ENCODE data around the gene CREG1. TPM values are rescaled to one million over a fixed set of nuclear protein-coding genes. Genes with fewer than 3 reads are reported as not detected.

CREG1 gene
- total RNA-seq, 2 experiments from 2014 or later, result 9.8 to 11.2 TPM

DNA sequence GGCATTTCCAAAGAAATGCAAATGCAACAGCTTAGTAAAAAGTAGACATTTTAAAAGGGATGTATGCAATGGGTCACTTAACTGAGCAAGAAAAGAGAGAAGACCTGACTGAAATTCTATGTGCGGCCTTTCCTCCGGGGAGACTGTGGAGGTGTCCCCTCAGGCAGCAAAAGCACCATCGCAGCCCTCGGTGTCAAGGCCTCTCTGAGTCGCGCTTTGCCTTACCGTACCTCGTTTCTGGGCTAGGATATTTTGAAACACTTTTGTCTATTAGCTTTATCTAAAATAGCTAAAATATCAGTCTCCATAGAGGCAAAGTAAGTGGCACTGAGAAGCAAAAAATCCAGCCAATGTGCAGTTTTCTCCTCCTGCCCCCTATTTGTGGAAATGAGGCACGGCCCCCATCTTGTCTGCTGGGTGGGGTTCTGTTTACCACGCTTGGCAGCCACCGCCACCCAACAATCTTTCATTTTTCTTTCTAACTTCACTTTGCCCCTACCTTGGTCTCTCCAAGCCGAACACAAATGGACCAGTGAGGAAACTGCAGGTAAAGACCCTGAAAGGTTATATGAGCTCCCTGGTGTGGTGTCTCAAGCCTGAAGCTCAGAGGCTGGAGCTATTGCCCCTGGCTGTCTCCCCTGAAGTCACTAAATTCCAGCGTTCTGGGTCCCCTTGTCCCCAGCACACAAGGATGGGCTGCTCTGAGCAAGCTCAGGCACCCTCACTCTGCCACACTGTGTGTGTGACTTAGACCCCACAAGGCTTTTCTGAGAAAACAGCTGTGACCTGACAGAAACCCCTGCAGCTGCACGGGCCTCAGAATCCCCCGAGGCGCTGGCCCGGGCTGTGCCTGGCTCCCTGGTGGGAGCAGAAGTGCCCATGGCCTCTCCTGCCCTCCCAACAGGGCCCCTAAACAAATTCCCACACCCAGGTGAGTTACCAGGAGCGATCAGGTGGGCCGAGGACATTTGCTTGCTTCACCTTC lies 36.9 kb downstream of the CREG1 start:
- Mint-ChIP-seq H3K27me3 (no peaks in the 10 kb centered on the region), H3K4me3 (peak overlapping the region; percentile 96), H3K4me1 (peaks cover 38% of the 10 kb centered on the region), H3K27ac (peak overlapping the region; percentile 98), H3K36me3 (peaks cover 36% of the 10 kb centered on the region), H3K9me3 (no peaks in the 10 kb centered on the region)
- POLR2A ChIA-PET, result interaction anchor here (0.5 to 6.1 kb wide), 17 partner anchors 11 to 297 kb away, joined by 3 to 66 read pairs (median 16); partner anchors contain the start of genes CREG1 and POU2F1
- DNase-seq, result peak; percentile 60
- peak; percentile 25 for ATAC-seq (ENCODE audit: low read depth)

DNA sequence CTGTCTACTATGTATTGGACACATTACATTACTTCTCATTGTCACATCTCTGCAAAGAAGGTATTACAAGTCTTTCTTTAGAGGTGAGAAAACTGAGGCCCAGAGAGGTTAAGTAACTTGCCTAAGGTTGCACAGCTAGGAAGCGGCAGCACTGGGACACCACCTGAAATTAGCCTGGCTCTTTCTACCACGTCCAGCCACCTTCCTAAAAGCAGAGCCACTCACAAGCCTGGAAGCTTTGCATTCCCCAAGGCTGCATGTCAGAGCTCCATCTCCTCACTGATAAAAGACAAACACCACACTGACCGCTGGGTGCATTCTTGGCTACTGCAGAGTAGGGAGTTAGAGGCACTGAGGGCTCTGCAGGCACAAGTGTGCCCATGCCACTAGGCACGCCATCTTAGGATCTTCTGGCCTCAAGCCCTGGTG lies 37.7 kb downstream of the CREG1 start:
- peak overlapping the region; percentile 98 for H3K27ac Mint-ChIP-seq
- no peaks in the 10 kb centered on the region for H3K9me3 Mint-ChIP-seq
- ATAC-seq (ENCODE audit: low read depth) (no peak), DNase-seq (no peak)
- POLR2A ChIA-PET, result interaction anchor here (0.8 to 6.1 kb wide), 14 partner anchors 11 to 296 kb away, joined by 3 to 66 read pairs (median 18); partner anchors contain the start of genes CREG1 and POU2F1
- H3K4me3 Mint-ChIP-seq, result peak overlapping the region; percentile 96
- H3K27me3 Mint-ChIP-seq, result no peaks in the 10 kb centered on the region
- H3K36me3 Mint-ChIP-seq, result peaks cover 40% of the 10 kb centered on the region
- peaks cover 44% of the 10 kb centered on the region for H3K4me1 Mint-ChIP-seq

DNA sequence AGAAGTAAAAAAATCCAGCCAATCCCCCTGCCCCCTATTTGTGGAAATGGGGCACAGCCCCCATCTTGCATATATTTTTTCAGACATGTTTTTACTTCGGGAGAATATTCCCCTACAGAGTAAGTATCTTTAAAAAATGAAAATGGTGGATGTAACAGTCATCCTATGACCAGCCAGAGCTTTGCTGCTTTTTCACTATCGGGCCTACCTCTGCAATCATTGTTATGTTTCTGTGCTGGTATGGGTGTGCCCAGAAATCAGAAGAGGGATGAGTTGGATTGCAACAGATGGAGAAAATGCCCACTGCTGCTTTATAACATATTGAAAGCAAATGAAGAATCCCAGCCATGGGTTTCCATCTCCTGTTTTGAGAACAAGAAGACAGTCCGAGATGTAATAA lies 38.1 kb downstream of the CREG1 start:
- Mint-ChIP-seq H3K27me3 (no peaks in the 10 kb centered on the region), H3K9me3 (no peaks in the 10 kb centered on the region), H3K27ac (peak overlapping the region; percentile 98), H3K4me3 (peak overlapping the region; percentile 96), H3K36me3 (peaks cover 45% of the 10 kb centered on the region), H3K4me1 (peaks cover 48% of the 10 kb centered on the region)
- ATAC-seq (ENCODE audit: low read depth), result no peak
- no peak for DNase-seq
- POLR2A ChIA-PET, result interaction anchor here (1.3 to 6.1 kb wide), 10 partner anchors 14 to 295 kb away, joined by 3 to 66 read pairs (median 23); partner anchors contain the start of genes CREG1 and POU2F1

DNA sequence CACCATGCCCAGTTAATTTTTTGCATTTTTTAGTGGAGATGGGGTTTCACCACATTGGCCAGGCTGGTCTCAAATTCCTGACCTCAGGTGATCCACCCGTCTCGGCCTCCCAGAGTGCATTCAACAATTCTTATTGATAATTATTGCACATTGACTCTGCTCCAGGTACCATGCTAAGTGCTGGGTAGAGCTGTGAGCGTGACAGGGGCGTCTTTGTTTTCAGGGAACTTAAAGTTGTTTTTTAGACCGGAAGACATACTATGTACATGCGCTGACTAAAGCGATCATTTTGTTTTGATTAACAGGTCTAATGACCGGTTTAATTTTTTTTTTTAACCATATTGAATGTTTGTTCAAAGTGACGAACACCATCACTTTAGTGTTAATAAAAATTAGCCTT lies 39.3 kb downstream of the CREG1 start:
- Mint-ChIP-seq H3K9me3 (no peaks in the 10 kb centered on the region), H3K27ac (peak overlapping the region; percentile 83), H3K36me3 (peaks cover 55% of the 10 kb centered on the region), H3K4me1 (peaks cover 60% of the 10 kb centered on the region), H3K27me3 (no peaks in the 10 kb centered on the region), H3K4me3 (peak overlapping the region; percentile 96)
- POLR2A ChIA-PET, result interaction anchor here (2.2 to 6.1 kb wide), 4 partner anchors 14 to 294 kb away, joined by 8 to 66 read pairs (median 47); partner anchors contain the start of gene POU2F1
- DNase-seq (no peak), ATAC-seq (ENCODE audit: low read depth) (no peak)

DNA sequence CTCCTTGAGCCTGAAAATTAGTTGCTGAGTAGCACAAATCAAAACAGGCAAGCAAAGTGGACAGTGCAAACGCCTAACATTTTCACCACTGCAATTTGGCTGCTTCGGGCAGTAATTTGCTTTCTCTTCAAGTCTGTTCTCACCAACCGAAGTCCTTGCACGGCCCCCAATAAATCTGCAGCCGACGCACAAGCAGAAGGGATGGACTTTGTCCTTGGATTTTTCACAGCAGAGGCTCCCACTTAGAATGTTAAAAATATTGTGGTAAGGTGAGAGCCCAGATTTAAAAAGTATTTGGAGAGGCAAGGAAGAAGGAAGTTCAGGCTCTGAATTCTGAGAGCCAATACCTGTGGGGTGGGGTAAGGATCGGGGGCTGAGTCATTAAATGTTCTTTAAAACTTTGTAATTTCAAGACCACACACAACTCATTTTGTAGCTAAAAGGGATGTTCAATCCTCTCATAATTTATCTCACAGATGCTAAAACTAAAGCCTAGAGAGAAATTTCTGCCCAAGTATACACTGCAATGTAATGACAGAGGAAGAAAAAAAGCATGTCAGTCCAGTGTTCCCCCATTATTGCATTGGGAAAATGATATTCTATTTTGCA lies 41.4 kb downstream of the CREG1 start:
- H3K4me3 Mint-ChIP-seq, result peak overlapping the region; percentile 81
- no peaks in the 10 kb centered on the region for H3K27me3 Mint-ChIP-seq
- peaks cover 70% of the 10 kb centered on the region for H3K4me1 Mint-ChIP-seq
- H3K27ac Mint-ChIP-seq, result peak overlapping the region; percentile 75
- DNase-seq, result no peak
- H3K9me3 Mint-ChIP-seq, result no peaks in the 10 kb centered on the region
- no peak for ATAC-seq (ENCODE audit: low read depth)
- POLR2A ChIA-PET, result no interaction called here
- peaks cover 70% of the 10 kb centered on the region for H3K36me3 Mint-ChIP-seq

DNA sequence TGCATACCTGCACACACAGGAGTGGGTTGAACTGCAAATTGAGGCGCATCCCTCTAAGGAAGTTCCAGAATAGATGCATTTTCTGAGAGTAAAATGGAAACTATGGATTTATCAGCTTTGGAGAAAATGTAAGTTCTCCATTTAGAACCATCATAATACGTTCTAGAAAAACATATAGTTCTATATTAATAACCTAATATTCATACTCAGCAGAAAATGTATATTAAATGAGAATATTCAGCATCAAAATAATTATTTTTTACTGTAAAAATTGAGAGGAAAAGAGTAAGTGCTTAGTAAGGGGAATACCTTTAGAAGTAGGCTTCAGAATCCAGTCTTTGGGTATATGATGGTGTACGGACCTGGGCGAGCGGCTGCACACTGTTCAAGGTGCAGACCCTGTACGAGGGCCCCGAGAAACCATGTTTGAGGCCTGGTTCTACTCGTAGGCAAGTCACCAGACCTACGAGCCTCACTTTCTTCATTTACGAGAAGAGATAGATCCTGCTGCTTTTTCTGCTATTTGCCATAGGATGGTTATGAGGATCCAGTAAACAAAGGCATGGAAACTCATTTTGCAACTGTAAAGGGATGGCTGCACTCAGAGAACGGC lies 42.1 kb downstream of the CREG1 start:
- H3K4me1 Mint-ChIP-seq, result peaks cover 70% of the 10 kb centered on the region
- H3K9me3 Mint-ChIP-seq, result no peaks in the 10 kb centered on the region
- ATAC-seq (ENCODE audit: low read depth) (no peak), DNase-seq (no peak)
- no peaks in the 10 kb centered on the region for H3K27me3 Mint-ChIP-seq
- peak overlapping the region; percentile 81 for H3K4me3 Mint-ChIP-seq
- H3K36me3 Mint-ChIP-seq, result peaks cover 71% of the 10 kb centered on the region
- POLR2A ChIA-PET, result no interaction called here
- H3K27ac Mint-ChIP-seq, result peak overlapping the region; percentile 75

DNA sequence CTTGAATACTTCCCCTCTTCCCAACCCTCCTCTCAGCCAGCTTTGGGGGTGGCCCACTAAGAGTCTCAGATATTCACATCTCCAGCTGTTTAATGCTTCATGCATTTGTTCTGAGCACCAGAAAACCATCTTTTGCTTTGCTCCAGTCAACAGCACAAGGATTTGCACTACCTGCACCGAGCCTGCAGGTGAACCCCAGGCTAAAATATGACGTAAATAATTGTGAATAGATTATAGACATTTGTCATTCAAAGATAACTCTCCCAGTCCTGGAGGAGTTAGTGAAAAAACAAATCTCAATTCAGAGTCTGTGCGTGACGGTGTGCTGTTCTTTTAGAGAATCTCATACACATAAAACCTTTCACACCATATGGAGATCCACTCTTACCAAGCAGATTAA lies 42.7 kb downstream of the CREG1 start:
- peaks cover 71% of the 10 kb centered on the region for H3K36me3 Mint-ChIP-seq
- POLR2A ChIA-PET, result interaction anchor here (1.3 kb wide), 1 partner anchor 11 kb away, joined by 3 read pairs; no protein-coding TSS in a partner anchor
- DNase-seq (no peak), ATAC-seq (ENCODE audit: low read depth) (no peak)
- peak overlapping the region; percentile 79 for H3K27ac Mint-ChIP-seq
- H3K27me3 Mint-ChIP-seq, result no peaks in the 10 kb centered on the region
- H3K4me1 Mint-ChIP-seq, result peaks cover 72% of the 10 kb centered on the region
- H3K4me3 Mint-ChIP-seq, result peak overlapping the region; percentile 59
- no peaks in the 10 kb centered on the region for H3K9me3 Mint-ChIP-seq

DNA sequence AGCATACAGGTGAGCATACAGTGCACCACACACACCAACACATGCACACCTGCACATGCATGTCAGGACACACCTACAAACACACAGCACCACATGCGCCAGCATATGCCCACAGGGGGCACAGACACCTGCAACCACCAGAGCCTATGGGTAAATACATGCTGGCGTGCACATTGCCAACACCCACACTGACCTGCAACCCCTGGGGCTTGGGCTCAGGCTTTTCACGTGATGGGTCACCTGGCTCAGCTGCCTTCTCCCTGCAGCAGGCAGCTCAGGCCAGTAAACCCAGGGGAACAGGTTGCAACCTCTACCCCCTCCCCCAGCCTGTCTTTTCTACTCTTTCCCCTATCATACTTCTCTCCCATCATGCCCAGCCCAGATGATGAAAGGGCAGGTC lies 43.3 kb downstream of the CREG1 start:
- H3K27me3 Mint-ChIP-seq, result no peaks in the 10 kb centered on the region
- no peaks in the 10 kb centered on the region for H3K9me3 Mint-ChIP-seq
- H3K4me3 Mint-ChIP-seq, result peak overlapping the region; percentile 59
- POLR2A ChIA-PET, result interaction anchor here (1.0 to 1.3 kb wide), 3 partner anchors 9 to 27 kb away, joined by 3 to 4 read pairs (median 3); no protein-coding TSS in a partner anchor
- ATAC-seq (ENCODE audit: low read depth) (no peak), DNase-seq (no peak)
- peak overlapping the region; percentile 79 for H3K27ac Mint-ChIP-seq
- H3K36me3 Mint-ChIP-seq, result peaks cover 66% of the 10 kb centered on the region
- H3K4me1 Mint-ChIP-seq, result peaks cover 72% of the 10 kb centered on the region

DNA sequence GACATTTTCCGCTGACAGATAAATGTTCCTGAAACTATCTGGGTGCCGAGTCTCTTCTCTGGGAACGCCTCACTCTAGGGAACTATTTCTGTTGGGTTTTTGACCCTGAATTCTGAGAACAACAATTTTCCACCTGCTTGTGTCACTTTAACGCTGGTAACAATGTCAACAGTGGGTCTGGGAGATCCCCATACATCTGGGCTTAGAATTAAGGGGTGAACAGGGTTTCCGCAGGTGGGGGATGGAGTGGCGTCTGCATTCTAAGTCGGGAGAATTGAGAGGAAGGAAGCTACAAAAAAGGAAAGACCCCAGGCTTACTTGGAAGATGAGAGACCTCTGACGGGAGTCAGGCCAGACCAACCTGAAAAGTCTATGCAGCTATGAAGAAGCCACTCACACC lies 44.0 kb downstream of the CREG1 start:
- Mint-ChIP-seq H3K27ac (peak overlapping the region; percentile 79), H3K4me3 (peak overlapping the region; percentile 59), H3K36me3 (peaks cover 69% of the 10 kb centered on the region), H3K4me1 (peaks cover 75% of the 10 kb centered on the region), H3K27me3 (no peaks in the 10 kb centered on the region), H3K9me3 (no peaks in the 10 kb centered on the region)
- POLR2A ChIA-PET, result interaction anchor here (1.0 to 1.3 kb wide), 3 partner anchors 9 to 26 kb away, joined by 3 to 4 read pairs (median 3); no protein-coding TSS in a partner anchor
- no peak for ATAC-seq (ENCODE audit: low read depth)
- DNase-seq, result no peak

DNA sequence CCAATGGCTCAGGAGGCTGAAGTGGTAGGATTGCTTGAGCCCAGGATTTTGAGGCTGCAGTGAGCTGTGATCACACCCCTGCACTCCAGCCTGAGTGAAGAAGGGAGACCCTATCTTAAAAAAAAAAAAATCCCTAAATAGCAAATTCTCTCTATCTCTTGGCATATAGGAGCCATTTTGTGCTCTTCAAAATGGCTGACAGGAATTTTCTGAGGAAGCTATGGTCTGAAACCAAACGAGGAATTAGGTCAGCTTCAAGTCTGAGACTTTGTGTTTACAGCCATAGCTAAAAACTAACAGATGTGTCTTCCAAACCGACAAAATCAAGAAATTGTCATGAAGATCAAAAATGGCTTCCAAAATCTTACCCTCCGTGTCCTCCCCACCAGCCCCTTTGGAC lies 45.8 kb downstream of the CREG1 start:
- DNase-seq, result no peak
- Mint-ChIP-seq H3K27ac (no peak overlapping the region), H3K36me3 (peaks cover 70% of the 10 kb centered on the region), H3K9me3 (no peaks in the 10 kb centered on the region), H3K4me1 (peaks cover 79% of the 10 kb centered on the region), H3K4me3 (peak overlapping the region; percentile 13), H3K27me3 (no peaks in the 10 kb centered on the region)
- no peak for ATAC-seq (ENCODE audit: low read depth)
- POLR2A ChIA-PET, result interaction anchor here (0.8 to 1.5 kb wide), 4 partner anchors 15 to 53 kb away, joined by 3 to 5 read pairs (median 4); no protein-coding TSS in a partner anchor

DNA sequence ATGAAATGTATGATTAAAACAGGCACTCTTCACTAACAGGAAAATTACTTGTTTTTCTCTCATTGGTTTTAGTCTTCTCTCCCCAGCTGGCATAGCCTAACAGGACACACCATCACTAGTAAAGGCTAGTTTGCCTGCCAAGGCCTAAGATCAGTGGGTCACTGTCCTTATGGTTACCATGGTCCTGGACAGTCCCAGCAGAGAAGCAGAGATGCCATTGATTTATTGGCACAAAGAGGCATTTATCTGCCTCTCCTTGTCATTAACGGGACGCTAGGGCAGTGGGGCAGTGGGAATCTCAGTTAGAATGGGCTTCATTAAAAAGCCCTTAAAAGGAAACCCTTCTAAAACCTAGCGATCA lies 49.1 kb downstream of the CREG1 start:
- H3K4me1 Mint-ChIP-seq, result peaks cover 78% of the 10 kb centered on the region
- H3K36me3 Mint-ChIP-seq, result peaks cover 57% of the 10 kb centered on the region
- ATAC-seq (ENCODE audit: low read depth) (no peak), DNase-seq (no peak)
- no peaks in the 10 kb centered on the region for H3K9me3 Mint-ChIP-seq
- H3K27ac Mint-ChIP-seq, result peak overlapping the region; percentile 27
- H3K4me3 Mint-ChIP-seq, result no peak overlapping the region
- POLR2A ChIA-PET, result interaction anchor here (0.6 to 3.3 kb wide), 2 partner anchors 8 to 13 kb away, joined by 3 to 16 read pairs; partner anchors contain the start of gene CD247
- H3K27me3 Mint-ChIP-seq, result no peaks in the 10 kb centered on the region

DNA sequence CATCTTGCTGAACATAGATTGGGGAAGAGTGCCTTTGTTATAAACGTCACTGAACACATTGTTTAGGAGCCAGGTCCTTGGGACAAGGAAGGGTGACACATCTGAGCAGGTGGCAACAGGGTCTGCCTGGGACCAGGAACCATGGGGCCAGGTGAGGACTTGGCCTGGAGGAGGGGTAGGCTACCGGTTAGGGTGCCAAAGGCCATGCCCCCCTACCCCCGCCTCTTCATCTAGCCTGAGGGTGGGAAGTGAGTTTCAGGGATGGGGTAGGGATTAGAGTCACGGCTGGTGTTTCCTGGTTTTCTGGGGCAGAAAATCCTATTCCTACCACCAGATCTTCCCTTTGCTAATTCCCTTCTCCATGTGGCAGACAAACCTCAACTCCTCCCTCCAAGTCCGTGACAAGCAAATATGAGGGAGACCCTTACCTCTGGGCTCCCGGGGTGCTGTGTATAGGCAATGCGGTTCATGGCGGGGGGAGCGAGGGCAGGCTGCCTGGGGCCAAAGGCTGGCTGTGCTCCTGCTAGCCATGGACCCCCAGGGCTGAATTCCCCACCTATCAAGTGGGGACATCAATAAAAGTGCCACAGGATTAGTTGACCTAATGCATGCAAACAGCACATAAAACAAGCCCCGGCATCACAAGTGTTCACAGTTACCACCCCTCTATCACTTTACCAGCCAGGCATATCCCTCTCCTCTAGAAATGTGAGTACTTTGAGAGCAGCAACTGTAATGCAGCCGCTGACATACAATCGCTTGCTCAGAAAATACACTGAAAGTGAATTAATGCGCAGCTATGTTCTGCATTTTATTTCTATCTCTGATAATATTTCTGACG lies 49.7 kb downstream of the CREG1 start:
- H3K27me3 Mint-ChIP-seq, result no peaks in the 10 kb centered on the region
- POLR2A ChIA-PET, result interaction anchor here (0.6 to 3.3 kb wide), 2 partner anchors 9 to 13 kb away, joined by 3 to 16 read pairs; partner anchors contain the start of gene CD247

More for the DNA sequence above, 49.7 kb downstream of the CREG1 start:
- peak overlapping the region; percentile 78 for H3K27ac Mint-ChIP-seq
- peaks cover 81% of the 10 kb centered on the region for H3K4me1 Mint-ChIP-seq
- ATAC-seq (ENCODE audit: low read depth) (no peak), DNase-seq (no peak)
- H3K4me3 Mint-ChIP-seq, result peak overlapping the region; percentile 28
- H3K36me3 Mint-ChIP-seq, result peaks cover 51% of the 10 kb centered on the region
- no peaks in the 10 kb centered on the region for H3K9me3 Mint-ChIP-seq

Data from activated naive CD8-positive, alpha-beta T cell treated with anti-CD3 and anti-CD28 coated beads, Interleukin-2, amount 10 ng/mL, durations not matched to agents 7 days and 5 days (primary cell).